COLO668 (cell line): Measurements from ENCODE around the gene NPC2.
A peak's percentile ranks its signal among the peaks of the same experiment; 100 is the strongest.
"Not testable (repeated sequence)": the region's sequence is repeated elsewhere in the genome, so short reads cannot be mapped to it uniquely, and the experiment has no call there.

Source experiments
- DNase-seq: peaks from one replicate; lab custom pipeline; 2025; ENCODE audit not compliant: unreplicated experiment; lab: John Stamatoyannopoulos, UW

The NPC2 gene

DNA sequence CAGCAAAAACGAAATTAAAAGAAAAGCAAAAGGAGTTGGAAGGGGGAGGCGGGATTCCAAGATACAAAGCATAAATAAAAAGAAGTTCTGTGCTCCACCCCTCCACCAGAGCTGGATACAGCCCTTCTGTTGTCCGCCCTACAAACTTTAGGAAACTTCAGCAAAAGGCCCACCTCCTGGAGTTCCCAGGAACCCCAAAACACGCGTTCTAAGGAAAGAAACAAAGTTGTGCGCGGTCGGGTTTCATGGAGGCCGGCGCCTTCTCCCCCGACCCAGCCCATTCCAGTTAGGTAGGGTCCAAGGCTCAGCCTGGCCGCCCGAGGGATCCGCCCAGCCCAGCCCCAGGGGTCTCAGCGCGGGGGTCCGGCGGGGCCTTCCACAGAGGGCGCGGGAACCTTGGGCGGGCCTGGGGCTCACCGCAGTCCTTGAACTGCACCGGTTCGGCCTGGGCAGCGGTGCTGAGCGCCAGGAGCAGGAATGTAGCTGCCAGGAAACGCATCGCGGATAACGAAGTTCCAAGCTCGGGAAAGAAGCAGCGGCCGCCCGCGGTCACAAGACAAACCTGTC is at the start of gene NPC2:
NPC2 (minus strand) TSS at position 530 of the 567 bp plus-strand sequence; CDS start at position 499, 31 bp downstream.
- DNase-seq, result no peak

DNA sequence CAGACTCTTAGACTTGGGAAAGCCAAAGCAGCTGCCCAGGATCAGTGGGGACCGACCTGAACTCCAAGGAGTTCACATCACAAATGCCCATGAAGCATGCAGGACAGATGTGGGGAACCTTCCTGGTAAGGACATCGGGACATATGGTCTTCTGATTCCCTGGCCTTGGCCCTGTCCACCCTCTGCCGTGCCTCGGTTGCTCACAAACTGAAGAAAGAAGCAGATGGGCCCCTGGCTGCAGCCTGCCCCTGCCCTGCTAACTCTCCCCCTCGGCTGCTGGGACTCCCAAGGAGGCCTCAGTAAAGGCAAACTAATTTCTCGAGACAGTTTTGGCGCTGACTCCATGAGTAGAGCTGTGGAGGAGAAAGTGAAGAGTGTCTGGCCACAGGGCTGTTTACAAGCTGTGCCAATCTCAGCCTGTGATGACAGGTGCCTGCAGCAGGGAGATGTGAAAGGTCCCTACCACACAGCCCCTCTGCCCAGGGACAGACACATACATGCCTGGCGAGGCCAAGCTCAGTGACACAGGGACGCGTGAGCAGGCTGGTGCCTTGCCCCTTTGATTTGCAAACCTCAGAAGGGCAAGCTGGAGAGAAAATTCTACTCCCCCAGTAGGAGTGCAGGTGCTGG is 49.1 kb upstream of the NPC2 start:
- no peak for DNase-seq

DNA sequence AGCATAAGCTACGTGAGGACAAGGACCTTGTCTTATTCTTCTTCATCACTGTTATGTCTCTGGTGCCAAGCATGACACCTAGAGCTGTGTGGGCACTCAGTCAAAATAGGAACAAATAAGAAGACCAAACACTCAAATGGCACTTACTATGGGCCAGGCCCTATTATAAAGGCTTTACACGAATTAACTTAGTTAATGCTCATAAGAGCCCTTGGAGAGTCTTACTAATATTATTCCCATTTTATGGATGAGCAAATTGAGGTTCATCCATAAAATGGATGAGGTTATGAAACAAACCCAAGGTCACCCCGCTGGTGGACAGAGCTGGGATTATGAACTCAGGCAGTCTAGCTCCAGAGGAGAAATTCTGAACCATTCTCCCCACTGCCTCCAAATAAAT is 48.1 kb upstream of the NPC2 start:
- no peak for DNase-seq

DNA sequence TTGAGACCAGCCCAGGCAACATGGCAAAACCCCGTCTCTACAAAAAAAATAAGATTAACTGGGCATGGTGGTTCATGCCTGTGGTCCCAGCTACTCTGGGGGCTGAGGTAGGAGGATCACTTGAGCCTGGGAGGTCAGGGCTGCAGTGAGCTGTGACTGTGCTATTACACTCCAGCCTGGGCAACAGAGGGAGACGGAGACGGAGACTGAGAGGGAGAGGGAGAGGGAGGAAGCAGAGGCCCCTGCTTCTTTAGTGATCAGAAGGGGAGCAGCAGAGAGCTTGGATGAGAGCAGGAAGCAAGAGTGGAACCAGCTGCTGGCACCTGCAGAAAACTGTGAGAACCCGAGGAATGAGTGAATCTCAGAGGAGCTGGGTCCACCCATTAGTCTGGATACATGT is 46.4 kb upstream of the NPC2 start:
- no peak for DNase-seq

DNA sequence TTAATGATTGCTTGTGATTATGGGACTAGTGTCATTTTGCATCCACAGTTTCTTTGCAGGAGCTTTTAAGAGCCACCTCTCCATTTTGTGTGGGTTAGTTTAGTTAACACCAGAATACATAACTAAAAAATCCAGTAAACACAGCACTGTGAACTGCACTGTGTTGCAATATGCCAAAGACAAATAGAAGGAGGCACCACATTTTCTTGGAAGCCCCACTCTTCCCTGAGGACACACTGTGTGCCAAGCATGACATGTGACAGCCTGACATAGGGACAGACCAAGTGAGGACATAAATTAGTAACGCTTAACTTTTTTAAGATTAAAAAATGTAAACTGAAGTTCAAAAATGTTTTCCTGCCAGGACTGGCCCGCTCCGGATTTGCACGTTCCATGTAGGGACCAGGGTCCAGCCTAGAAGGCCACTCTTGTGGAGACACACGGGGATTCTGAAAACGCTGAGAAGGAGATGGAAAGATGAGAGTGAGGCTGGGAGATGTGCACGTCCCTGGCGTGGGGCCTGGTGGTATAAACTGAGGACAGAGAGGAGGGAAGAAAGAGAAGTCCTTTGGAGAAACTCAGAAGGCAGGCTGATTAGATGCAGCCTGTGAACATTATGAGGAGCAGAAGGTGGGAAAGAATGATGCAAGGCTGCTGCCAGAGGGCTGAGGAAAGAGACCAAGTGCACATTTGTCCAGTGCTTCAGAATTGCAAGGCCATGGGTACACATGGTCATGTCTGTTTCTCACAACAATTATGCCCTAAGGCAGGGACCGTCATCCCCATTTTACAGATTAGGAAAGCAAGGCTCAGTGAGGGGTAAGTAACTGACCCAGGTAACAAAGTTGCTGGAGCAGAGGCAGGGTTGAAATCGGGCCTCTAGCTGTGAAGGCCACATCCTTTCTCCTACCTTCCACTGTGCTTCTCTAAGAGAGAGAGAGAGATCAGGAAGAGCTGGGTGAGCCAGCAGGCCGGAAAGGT is 45.6 kb upstream of the NPC2 start:
- DNase-seq, result no peak

DNA sequence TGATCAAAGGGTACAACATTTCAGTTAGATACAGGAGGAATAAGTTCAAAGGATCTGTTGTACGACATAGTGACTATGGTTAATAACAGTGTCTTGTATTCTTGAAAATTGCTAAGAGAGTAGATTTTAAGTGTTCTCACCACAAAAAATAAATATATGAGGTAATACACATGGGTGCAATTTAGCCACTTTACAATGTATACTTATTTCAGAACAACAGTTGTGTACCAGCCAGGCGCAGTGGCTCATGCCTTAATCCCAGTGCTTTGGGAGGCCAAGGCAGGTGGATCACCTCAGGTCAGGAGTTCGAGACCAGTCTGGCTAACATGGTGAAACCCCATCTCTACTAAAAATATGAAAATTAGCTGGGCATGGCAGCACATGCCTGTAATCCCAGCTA is 43.2 kb upstream of the NPC2 start:
- not testable (repeated sequence) for DNase-seq

DNA sequence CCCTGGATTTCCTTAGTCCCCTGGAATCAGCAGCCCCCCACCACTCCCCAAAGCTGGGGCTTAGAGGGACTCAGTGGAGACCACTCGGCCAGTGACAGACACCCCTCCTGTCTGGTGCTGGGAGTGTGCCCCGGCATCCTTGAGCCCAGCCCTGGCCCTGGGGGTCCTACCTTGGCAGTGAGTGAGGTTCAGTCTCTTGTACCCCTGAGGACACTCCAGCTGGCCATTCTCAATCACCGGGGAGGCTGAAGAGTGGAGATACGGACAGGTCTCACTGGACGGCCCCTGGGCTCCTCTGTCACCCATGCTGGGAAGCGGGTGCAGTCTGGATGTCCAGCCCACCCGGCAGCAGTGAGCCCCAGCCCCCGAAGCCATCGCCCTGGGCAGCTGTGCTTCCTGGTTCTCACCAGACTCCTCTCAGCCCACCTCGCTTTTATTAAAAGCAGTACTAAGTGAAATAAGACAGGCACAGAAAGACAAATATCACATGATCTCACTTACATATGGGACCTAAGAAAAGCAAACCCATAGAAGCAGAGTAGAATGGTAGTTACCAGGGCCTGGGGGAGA is 42.7 kb upstream of the NPC2 start:
- DNase-seq, result no peak

DNA sequence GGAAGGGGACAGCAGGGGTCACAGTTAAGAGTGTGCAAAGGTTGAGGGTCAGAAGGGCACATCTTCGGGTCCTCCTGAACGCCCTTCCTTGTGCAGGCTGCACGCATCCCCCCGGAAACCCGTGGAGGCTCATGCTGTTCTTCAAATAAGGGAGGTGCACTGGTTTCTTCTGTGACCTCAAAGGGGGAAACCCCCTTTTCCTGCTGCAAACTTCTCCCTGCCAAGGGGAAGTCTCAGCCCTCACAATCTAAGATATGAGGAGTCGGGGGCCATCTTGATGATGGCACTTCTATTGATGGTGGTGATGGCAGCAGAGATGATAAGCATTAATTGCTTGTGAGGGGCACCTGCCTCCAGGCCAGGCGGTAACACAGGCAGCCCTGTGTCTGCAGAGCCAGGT is 40.5 kb upstream of the NPC2 start:
- DNase-seq, result no peak

DNA sequence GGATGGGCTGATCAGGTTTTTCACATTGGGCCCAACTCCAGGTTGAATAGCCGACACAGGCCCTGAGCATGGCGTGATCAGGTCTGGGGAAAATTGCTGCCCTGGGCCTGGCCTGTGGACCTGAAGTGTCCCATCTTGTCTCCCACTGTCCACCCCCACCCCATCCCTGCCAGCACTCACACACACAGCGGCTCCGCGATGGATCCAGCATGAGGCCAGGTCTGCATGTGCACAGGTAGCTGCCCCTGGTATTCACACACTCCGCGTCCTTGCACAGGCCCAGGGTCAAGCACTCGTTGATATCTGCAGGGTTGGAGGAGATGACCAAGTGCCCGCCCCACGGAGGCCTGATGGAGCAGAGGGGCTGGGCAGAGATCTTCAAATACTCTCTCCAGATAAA is 39.1 kb upstream of the NPC2 start:
- DNase-seq, result no peak

DNA sequence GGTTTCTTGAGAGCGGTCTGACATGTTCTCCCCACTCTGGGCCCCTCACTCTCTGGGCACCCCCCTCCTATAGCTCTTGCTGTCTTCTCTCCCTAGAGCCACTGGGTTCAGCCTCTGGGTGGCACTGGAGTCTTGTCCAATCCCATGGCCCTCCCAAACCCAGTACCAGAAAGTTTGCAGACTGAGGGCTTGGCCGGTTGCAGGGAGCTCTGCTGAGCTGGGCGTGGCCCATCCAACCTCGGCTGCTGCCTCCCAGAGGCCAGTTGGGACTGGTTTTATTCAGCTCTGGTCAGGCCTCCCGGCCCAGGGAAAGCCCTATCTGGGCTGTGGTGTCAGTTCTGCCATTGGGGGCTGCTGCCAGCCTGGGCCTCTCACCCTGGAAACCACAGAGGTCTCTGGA is 38.4 kb upstream of the NPC2 start:
- peak; percentile 61 for DNase-seq

DNA sequence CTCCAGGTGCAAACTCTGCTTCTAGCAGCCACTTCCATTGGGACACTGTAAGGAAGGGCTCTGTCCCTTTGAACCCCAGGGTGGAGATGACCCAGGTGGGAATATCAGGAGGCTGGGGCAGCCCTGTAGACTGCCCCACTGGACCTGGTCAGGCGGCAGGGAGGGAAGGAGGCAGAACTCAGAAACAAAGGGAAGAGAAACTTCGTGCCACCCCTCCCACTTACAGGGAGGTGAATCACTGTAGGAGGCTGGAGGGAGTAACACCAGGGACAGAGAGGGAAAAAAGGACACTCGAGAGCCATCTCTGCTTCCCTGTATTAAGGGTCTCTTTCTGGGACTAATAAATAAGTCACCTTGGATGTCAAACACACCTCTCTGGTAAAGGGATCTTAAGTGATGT is 37.9 kb upstream of the NPC2 start:
- DNase-seq, result no peak

DNA sequence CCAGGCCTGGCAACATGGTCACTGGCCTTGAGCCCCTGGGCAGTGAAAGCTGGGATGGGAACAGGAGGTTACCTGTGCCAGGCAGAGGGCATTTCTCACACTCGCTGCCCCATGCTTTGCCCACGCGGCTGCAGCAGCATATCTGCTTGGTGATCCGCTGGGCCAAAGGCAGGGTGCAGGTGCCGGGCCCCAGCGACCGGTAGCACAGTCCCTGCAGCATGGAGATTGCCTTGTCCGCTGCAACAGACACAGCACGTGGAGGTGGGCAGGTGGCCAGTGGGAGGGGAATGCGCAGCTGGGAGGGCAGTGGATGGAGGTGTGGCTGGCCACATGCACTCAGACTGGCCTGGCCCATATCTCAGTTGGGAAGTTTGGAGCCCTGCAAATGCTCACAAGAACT is 35.8 kb upstream of the NPC2 start:
- DNase-seq, result peak; percentile 85

DNA sequence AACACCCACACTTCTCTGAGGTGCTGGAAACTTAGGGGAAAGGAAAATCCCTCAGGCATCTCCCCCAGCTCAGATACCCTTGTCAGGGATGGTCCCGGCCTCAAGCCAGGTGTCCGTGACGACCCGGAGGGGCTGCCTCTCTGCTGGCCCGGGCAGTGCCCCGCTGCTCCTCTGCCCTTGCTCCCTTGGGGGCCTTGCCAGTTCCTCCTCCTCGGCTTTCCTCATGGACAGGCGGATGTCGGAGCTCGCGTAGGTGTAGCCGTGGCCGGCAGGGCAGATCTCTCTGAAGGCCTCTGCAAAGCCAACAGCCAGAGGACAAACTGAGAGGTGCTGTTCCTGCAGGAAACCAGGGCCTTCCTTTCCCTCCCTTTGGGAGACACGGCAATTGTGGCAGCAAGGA is 35.3 kb upstream of the NPC2 start:
- DNase-seq, result no peak

DNA sequence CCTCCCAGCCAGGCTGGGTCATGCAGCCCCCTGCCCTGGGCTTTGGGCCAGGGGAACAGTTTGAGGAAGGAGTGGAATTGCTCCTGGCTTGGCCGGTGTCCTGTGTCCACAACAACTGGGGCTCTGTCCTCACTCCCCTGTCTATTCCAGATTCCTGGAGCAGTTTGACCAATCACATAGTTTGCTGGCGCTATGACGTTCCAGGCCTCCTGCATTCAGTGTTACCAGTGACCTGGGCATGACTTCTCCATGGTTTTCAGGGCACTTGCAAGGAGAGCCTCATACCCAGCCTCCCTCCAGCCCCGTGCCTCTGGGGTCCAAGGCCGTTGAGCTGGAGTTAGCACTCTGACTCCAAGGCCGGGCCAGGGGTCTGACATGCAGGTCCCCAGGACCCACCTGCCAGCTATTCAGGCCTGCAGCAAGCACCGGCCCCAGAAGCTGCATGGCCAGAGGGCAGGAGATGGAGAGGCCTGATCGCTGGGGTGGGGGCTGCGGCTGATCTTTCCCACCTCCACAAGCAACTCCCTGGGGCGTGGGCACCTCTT is 34.7 kb upstream of the NPC2 start:
- no peak for DNase-seq

DNA sequence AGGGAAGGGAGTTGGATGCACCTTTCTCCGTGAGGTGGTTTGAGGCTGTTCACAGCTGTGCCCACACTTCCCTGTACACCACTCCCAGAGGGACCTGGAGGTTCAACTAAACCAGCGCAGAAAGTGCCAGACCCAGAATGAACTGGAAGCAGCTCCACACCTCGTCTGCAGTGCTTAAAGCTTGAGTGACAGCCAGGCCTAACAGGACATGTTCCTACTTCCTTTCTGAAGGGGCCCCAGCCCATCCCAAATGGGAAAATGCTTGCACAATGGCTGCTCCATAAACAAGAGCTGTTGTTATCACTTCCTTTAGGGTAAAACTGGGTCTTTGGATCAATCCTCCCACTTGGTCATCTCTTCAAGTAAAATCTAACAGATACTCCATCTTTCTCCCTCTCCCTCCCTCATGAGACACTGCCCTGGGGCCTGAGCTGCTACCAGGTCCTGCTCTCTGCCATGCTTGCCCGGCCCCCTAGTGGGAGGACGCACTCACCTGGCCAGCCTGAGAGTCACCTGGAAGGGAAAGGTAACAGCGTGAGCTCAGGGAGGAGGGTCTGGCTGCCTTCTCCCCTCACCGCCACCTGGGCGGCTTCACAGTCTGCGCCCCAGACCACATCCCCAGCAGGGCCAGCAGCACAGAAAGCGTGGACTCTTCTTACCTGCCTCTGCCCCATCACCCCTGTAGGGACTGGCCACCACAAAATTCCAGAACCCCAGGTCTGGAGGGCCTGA is 33.9 kb upstream of the NPC2 start:
- DNase-seq, result peak; percentile 23

DNA sequence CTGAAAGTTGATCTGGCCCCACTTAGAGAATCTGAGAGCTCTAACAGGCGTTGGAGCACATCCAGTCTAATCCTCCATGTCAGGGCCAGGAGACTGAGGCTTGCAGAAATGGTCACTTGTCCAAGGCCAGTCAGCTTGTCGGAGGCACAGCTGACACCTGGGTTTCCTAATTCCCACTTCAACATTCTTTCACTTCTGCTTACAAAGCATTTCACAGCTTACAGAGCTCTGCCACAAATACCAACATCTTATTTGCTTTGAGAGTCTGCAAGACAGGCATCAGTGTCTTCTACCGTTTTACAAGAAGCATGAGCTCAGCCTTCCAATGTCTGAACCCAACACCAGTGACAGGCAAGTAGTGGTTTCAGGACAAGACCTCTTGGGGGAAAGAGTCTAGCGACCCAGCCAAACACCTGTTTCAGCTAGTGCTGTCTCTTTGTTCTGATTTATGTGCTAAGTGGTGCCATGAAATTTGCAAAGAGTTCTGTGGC is 32.3 kb upstream of the NPC2 start:
- DNase-seq, result no peak

DNA sequence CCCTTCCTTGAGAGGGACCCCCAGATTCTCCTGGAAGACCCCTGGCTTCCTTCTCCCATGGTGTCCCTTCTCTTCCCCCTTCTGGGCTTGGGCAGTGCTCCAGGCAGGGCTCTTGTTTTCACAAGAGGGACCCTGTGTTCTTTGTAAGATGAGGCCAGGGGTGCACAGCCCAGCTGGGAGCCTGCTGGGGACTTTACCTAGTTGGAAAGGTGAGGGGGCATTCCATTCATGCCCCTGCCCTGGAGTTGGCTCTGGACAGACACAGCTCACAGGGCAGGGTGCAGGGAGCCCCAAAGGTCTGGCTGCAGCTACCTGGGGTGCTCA is 31.7 kb upstream of the NPC2 start:
- DNase-seq, result no peak

DNA sequence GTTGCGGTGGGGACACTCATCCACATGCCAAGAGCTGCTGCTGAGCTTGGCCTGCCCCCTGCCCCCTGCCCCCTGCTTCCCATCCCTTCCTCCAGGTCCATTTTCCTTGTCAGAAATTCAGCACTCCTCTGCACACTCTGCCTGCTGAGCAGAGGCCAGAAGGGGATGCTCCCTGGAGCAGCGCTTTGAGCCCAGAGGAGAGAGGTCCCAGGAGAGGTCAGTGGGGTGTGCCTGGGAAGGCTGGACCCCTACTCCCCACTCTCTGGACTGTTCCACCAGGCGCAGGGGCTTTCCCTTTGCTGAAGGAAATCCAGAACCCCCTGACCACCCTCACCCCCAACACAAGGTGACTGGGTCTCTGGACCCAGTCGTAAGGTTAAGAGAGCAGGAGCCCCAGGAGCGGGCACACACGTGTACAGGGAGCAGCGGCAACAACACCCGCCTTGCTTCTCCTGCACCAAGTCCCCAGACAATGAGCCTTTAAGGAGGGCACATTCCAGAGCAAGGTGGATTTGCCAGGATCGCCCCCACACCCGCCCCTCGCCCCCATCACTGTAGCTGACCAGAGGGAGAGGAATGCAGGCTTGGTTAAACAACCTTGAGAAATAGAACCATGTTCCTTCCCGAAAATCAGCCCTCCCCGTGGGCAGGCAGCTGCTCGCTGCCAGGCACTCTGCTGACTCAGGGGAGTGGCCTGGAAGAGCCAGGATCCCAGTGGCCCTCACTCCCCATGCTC is 31.1 kb upstream of the NPC2 start:
- no peak for DNase-seq

DNA sequence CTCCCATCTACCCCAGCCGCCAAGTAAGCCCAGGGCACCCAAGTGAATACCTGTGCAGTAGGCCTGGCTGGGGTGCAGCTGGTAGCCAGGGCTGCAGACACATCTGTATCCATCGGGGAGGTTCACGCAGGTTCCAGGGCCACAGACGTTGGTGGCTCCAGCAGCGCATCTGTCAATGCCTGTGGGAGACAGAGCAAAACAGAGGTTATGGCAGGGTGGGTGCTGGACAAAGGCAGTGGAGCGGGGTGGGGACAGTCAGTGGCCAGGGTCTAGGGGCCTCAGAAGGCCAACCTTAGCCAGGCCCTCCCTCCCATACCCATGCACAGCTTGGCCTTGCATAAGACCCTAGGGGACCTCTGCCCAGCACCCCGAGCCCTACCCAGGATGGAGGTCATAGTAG is 29.6 kb upstream of the NPC2 start:
- no peak for DNase-seq

DNA sequence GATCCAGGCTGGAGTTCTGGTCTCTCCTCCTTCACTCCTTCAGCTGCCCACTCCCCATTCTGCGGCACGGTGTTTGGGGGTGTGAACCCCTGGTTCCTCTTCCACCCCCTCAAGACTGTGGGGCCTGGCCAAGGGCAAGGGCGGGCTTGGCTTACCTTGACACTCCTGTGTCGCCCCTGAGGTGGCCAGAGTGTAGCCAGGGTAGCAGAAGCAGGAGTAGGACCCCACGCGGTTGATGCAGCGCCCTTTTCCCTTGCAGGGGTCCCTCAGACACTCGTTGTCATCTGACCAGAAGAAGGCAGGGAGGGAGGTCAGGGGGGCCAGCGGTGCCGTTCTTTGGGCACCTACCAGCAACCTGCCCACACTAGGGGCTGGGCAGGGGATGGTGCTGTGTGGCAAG is 28.7 kb upstream of the NPC2 start:
- DNase-seq, result no peak
